Head of caudate nucleus (tissue), 42 donors: Measurements from ENCODE around the gene FRAS1.

ENCODE experiments used
- DNase-seq, 42 donors: peaks; one replicate each; pipeline versions ENCODE4 v3.0.0 to v3.0.0-alpha.2; 2020 to 2021; ENCODE audit warnings: mixed read lengths in 7 of 42
- intact Hi-C: fragments of 100-400 bp; cut with DNase I; formaldehyde crosslinking; loops from one replicate; pipeline ENCODE4 v1.15.0; 2022

The FRAS1 gene

DNA sequence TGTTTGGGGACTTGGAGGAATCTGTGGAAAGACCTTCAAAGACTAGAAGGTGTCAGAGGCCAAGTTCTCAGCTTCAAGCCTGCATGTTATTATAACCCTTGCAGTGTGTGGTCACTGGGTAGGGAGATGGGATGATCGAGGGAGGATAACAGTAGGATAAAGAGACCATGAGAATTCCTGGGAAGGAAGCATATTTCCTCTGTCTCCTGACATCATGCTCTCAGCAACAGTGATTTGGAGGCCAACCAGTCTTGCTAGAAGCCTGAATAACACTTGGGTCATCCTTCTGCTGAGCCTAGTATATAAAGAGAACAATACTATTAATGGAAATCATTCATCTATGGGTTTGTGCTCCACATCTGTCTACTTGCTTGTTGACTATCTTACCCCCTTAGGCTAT is 453.6 kb downstream of the FRAS1 start:
- DNase-seq: no peak
- intact Hi-C loops: loop anchor here (10.0 kb wide), 1 partner anchor 546 kb away; no protein-coding TSS in a partner anchor

DNA sequence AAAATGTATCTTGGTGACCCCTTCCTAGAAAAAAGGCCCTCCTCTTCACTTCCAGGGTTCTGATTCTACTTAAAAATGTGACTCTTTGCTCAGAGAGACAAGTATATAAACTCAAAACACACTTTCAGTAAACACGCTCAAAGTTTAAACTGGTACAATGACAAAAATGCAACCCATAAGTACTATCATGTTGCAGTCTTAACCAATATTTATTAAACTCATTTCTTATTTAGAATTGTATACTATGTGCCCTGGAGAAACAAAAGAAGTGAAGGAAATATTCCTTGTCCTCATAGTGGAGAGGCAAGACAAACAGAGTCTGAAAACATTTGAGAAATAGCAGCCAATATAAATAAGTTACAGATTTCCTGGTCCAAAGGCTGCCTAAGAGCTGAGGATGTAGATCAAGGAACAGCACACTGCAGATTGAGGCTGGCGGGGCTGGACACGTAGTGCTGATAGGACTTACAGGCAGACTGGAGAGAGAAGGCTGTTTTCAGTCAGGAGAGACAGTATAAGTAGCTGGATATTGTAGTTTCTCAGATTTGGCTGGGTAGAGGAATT is 455.3 kb downstream of the FRAS1 start:
- intact Hi-C loops: loop anchor here (10.0 kb wide), 1 partner anchor 548 kb away; no protein-coding TSS in a partner anchor
- no peak for DNase-seq

DNA sequence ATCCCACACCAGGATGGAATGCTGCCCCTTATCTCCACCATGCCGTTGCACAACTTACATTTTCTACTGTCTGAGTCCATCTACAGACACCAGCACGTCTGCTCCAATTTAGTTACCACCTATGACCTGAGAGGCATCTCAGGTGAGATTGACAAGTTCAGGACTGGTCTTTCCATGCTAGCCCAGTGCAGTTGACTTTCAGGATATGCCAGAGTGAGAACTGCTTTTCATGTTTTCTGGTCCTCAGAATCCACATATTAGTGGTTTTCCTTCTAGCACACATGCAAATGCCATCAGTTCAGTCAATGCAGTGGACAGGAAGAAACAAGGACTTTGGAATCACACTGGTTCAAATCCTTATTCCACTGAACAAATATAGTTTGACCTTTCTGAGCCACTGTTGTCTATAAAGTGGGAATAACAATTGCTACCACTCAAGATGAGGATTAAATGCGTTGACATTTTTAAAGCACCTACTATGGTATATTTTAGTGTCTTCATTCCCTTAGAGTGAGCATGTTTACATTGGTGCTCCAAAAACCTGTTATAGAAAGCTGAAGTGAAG is 456.4 kb downstream of the FRAS1 start:
- DNase-seq: no peak
- intact Hi-C loops: loop anchor here (10.0 kb wide), 1 partner anchor 549 kb away; no protein-coding TSS in a partner anchor

DNA sequence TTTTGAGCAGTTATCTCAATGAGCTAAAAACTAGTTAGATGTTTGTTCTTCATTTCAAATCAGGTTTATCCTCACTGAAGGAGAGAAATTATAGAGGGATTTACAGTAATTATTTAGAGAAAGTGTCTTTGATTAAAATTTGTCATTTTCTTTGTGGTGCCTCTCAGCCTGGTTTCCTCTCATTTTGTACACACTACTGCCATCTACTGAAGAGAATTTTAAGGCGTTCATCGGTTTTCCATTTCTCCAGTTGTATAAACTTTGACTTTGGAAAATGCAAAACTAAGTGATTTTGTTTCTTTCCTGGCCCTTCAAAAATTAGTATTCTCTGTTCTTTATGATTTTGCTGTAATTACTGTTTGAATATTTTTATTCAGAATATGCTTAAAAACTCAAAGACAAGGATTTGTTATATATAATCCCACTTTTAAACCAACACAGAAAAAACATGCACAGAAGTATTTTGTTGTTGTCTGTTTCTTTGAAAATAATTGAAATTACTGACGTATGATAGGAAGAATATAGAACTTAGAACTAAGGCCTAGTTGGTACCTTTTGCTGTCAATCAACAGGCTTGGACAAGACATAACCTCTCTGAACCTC is 460.0 kb downstream of the FRAS1 start:
- intact Hi-C loops: loop anchor here (10.0 kb wide), 1 partner anchor 552 kb away; no protein-coding TSS in a partner anchor
- DNase-seq: peak in 1 of 42 donors; percentile 22

DNA sequence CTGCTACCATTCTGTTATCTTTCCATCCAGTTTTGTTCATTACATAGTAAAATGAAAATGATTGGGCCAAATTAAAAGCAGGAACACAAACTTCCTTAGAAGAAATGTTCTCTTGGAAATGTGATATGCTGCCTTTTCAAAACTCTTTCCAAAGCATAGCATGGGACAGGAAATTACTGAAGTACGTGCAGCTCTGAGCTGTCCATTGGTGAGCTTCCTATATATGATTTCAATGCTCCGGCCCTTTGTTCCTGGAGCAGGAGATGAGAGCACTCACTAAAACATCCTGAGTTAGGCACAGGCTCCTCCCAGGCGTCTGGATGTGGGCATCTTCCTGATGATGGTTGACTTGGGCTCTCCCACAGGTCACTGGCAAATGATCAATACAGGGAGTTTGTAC is 461.4 kb downstream of the FRAS1 start:
- intact Hi-C loops: loop anchor here (10.0 kb wide), 1 partner anchor 554 kb away; no protein-coding TSS in a partner anchor
- no peak for DNase-seq

DNA sequence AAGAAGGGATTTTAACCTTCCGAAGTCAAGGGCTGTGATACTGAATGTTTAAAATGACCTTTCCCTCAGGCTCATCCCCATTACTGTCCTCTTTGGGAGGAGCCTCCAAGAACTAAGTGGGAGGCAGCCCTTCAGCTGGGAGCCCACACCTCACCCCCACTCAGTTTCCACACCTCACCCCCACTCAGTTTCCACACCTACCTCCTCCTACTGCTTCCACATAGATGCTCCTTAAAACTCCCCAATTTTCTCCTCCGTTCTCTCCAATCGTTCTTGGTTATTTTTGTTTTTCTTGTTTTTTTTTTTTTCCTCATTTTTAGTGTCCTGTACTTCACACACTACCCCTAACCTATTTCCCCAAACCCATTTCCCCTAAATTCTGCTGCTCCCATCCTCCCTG is 462.8 kb downstream of the FRAS1 start:
- intact Hi-C loops: loop anchor here (10.0 kb wide), 1 partner anchor 555 kb away; no protein-coding TSS in a partner anchor
- no peak for DNase-seq

DNA sequence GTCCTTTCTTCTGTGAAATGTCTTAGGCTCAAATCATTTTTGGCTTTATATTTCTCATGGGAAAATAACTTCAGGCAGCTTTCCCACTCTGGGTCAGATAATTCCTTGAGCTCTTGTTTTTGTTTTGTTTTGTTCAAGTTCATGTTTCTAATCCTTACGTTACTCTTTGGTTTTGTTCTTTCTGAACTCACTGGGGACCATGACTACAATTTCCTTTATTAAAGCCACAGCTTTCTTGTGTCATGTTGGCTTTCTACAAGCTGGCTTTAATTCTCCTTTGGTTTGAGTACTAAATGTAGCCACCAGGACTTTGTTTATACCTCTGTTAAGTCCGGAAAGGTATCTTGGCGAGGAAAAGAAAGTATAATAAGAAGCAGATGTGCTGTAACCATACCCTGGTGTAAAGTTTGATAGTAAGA is 463.7 kb downstream of the FRAS1 start:
- DNase-seq: no peak
- intact Hi-C loops: no loop called here

DNA sequence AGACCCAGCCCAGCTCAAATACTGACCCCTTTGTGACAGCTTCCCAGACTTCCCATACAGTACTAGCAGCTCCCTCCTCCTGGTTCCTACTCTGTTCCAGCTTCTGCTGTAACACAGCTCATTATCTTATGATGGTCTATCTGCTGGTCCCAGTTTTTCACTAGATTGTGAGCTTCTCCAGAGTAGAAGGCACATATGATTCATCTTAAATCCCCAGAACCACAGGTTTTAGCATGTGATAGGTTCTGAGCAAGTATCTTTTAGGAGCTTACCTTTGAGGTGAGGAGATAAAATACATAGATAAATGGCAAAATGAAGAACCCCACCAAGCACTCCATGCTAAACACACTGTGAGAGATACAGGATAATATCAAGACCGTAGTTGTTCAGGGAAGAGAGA is 466.9 kb downstream of the FRAS1 start:
- DNase-seq: no peak
- intact Hi-C loops: no loop called here

DNA sequence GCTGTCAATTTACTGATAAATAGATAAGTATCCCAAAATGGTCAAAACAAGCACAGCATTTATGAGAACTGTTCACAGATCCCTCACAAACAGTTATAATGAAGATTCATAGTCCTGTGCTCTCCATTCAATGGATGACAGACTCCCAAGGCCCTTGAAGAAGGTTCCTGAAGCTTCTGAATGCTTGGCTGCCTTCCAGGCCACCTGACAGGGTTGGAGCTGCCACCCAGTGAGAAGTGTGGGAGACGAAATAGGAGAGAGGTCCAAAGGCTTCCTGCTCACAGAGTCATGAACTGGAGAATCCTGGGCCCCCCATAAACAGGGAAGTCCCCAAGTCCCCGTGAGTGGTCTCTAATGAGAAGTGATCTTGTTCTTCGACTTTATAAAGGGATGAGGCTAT is 468.4 kb downstream of the FRAS1 start:
- DNase-seq: no peak
- intact Hi-C loops: no loop called here

DNA sequence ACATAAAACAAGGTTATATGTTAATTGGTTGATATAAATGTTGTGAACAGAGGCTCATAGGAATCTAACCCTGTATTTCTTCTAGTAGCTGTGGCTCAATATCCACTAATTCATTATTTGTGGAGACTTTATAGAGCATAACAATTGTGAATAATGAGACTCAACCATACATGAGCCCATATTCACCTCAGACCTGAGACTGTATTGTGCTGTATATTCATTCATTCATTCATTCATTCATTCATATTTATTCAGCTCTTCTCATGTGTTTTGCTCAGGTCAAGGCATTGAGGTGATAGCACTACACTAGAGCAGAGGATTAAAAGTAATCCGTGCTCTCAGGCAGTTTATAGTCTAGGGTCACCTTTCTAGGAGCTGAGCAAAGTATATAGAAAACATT is 470.0 kb downstream of the FRAS1 start:
- intact Hi-C loops: no loop called here
- no peak for DNase-seq

DNA sequence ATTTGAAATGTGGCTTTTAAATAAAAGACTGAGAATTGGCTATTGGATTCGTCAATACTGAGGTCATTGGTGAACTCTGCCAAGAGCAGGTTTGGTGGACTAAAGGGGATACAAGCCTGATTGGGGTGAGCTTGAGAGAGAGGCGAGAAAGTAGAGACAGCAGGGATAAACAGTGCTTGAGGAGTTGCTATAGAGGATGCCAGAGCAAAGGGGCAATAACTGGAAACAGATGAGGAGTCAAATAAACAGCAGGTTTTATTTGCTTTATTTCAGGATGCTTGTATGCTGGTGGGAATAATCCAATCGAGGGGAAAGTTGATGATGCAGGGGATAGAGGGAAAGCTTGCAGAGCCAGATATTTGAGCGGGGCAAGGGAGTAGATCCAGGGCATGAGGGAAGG is 470.4 kb downstream of the FRAS1 start:
- no peak for DNase-seq
- intact Hi-C loops: no loop called here

DNA sequence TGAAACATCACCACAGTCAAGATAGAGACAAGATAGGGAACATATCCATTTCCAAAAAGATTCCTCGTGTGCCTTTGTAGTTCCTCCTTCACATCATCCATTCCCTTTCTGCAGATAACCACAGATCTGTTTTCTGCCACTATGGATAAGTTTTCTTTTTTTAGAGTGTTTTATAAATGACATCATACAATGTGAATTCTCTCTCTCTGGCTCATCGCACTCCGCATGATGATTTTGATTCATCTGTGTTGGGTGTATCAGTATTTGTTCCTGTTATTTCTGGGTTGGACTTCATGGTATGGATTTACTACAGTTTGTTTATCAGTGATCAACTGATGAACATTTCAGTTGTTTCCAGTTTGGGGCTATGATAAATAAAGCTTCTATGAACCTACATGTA is 471.2 kb downstream of the FRAS1 start:
- no peak for DNase-seq
- intact Hi-C loops: no loop called here

DNA sequence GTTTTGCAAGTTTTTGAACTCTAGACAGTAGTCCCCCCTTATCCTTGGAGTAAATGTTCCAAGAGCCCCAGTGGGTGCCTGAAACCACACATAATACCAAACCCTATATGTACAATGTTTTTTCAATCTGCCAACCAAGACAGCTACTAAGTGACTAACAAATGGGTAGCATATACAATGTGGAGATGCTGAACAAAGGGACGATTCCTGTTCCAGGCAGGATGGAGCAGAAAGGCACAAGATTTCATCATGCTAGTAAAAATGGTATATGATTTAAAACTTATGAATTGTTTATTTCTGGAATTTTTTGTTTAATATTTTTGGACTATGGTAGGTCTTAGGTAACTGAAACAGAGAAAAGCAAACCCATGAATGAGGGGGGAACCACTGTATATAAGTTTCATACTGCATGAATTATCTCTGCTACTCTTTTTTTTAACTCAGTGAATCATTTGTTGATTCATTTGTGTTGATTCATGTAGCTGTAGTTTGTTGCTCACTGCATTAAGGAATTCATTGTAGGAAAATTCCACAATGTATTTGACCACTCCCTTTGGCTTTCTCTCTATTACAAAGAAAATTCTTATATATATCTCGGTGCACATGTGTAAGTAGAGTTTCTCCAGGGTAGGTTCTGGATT is 472.6 kb downstream of the FRAS1 start:
- no peak for DNase-seq
- intact Hi-C loops: no loop called here

DNA sequence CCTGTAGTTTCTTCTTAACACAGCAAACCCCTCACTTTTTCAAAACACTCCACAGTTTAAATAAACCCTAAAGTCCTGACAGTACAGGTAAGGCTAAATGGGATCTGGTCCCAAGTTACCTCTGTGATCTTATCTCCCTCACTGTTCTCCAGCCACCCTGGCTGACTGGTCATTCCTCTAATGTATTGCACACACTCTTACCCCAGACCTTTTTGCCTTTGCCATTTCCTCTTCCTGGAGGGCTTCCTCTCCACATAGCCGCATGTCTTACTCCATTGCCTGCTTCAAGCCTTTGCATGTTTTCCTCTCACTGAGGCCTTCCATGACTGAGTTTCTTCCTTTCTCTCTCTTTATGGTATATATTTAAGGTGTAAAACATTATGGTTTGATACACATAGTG is 474.9 kb downstream of the FRAS1 start:
- intact Hi-C loops: no loop called here

DNA sequence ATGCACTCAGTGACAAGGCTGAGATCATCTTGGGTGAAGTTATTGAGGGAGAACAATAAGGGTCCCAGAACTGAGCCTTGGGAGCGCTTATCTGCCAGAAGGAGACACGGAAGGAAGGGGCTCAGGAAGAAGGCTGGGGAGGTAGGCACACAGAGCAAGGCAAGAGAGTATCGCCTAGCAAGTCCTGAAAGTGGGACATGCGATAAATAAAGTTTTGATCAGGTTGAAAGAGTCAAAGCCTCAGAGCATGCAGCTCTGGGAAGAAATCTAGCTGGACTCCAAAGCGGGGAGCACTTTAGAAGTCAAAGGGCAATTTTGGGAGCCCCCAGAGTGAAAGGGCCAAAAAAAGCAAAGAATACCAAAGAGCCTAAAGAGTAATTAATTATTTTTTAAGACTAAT is 476.7 kb downstream of the FRAS1 start:
- intact Hi-C loops: no loop called here
- DNase-seq: no peak

More for the DNA sequence above, 474.9 kb downstream of the FRAS1 start:
- no peak for DNase-seq

DNA sequence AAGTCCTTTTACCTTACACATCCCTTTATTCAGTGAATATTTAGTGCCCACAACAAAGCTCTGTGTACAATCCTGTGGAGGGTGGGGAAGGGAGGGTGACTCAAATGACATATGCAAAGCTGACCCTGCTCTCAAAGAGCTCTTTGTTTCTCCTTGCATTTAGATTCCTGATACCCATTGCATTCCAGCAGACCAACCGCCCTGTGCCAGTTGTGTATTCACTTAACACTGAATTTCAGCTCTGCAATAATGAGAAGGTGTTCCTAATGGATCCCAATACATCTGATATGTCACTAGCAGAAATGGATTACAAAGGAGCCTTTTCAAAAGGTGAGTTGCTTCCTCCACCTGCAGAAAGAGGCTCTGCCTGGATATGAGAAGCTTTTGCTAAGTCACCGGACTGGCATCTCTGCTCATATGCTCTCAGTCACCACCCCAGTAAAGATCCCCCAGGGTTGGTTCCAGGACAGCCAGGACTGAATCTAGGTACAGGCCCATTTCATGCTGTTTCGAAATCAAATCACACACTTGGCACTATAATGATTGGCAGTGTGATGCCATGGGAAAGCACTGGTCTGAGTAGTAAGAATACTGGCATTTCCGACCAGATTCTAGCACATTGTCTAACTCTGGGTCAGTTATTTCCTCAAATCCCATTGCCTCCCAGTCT is 477.3 kb downstream of the FRAS1 start:
- intact Hi-C loops: no loop called here
- no peak for DNase-seq

DNA sequence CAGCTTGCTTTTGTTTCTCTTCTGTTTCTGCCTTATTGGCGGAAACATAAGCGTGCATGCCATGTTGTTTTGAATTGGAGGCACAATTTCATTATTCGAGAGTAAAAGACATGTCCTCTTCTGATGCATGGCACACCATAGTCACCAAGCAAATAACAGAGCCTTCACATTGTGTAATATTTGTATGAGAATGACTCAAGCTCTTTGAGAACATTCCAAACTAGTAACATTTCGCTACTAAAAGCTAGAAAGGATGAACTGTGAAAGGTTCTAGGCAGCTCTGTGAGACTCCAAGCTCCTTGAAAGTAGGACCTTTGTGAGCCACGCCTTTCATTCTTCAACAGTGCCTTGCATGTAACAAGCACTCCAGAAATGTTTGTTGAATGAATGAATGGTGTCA is 485.2 kb downstream of the FRAS1 start:
- DNase-seq: no peak
- intact Hi-C loops: no loop called here

DNA sequence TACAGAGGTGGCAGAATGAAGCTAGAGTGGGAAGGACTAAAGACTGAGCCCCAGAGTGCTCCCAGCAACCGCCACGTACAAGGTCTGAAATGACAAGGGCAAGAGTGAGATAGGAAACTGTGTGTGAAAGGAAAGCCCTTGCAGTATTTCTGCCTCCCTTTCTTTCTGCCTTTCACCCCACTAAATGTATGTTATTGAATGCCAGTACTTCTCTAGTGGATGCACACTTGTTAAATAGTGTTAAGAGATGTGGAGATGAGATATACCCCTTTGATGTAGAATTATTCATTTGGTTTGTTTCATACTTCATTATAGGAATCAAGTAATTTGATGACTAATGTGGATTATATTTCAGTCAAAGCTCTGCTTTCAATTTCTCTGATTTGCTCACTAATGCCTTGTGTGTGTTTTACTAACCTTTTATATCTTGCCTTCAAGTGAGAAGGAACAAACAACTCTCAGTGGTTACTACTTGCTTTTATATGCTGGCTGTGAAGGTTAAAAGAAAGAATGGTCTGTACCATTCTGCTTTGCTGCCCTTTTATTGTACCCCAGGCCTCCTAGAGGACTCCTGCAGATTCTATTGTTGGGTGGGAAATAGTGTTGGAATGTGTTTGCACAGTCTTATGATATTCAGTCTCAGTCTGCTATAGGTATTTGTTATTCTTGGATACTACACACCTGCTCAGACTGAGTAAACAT is 486.5 kb downstream of the FRAS1 start:
- peak in 2 of 42 donors; percentile 7 to 42 for DNase-seq
- intact Hi-C loops: no loop called here

DNA sequence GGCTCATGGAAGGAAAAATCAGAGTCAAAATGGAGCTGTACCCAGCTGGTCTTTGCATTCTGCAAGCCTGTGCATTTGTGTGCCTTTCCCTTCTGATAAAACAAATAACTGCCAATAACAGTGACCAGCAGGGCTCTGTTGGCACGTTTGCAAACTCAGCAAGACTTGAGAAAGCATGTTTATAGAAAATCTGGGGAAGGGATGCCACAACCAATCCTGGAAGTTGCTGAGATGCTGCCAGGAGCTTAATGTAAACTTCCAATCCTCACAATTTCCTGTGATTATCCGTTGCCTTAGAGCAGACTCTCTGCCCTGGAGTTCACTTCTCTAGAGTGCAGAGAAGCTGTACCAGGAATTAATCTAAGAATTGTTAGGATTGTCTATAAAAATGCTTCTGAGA is 487.6 kb downstream of the FRAS1 start:
- intact Hi-C loops: no loop called here
- no peak for DNase-seq
